ENCODE results near the gene COL5A3.

GRCh38 chr19:10019246-10019645 is 8.9 kb upstream of the COL5A3 start:
- TF ChIP-seq CTCF (IDR thresholded peaks at IDR 0.05; ENCODE audit: low read depth, low read length, missing input control): no peak
- no peak for TF ChIP-seq YY1 (IDR thresholded peaks at IDR 0.05)
- TF ChIP-seq NR2F2 (IDR thresholded peaks at IDR 0.05): no peak
- TF ChIP-seq MAX (IDR thresholded peaks at IDR 0.05): no peak
- TF ChIP-seq REST (IDR thresholded peaks at IDR 0.05): no peak
- TF ChIP-seq RAD21 (IDR thresholded peaks at IDR 0.05): no peak
- no peak for TF ChIP-seq ZBTB33 (IDR thresholded peaks at IDR 0.05)
- no peak for TF ChIP-seq GABPA (IDR thresholded peaks at IDR 0.05 in 1 of 2, conservative IDR thresholded peaks at IDR 0.05 in 1 of 2)
- no peak for TF ChIP-seq JUND (IDR thresholded peaks at IDR 0.05)
- no peak for TF ChIP-seq TAF1 (conservative IDR thresholded peaks at IDR 0.05)
- TF ChIP-seq EGR1 (IDR thresholded peaks at IDR 0.05; ENCODE audit: low read depth in 2 of 2): no peak
- no peak for TF ChIP-seq FOXA1 (IDR thresholded peaks at IDR 0.05)
- no peak for TF ChIP-seq HNF4G (IDR thresholded peaks at IDR 0.05)
